ENCODE results near the gene DGKG.

The DGKG gene

GRCh38 chr3:186217820-186218164 is 144.2 kb downstream of the DGKG start:
- no peaks in the 10 kb centered on the region for H3K36me3 ChIP-seq
- no peaks in the 10 kb centered on the region for H3K27me3 ChIP-seq (ENCODE audit: insufficient read depth, low read depth, severe bottlenecking)
- no peak for TF ChIP-seq CTCF (IDR thresholded peaks at IDR 0.05; ENCODE audit: low read depth, low read length)
- no peak overlapping the region for H3K27ac ChIP-seq
- no peak for DNase-seq
- H3K9me3 ChIP-seq (ENCODE audit: severe bottlenecking): no peaks in the 10 kb centered on the region
- no peak overlapping the region for H3K4me3 ChIP-seq (ENCODE audit: low read depth, low read length)

- no peak for TF ChIP-seq CTCF (IDR thresholded peaks at IDR 0.05; ENCODE audit: low read depth, low read length)
- Histone ChIP-seq H3K27ac (no peak overlapping the region), H3K4me3 (ENCODE audit: low read depth, low read length) (no peak overlapping the region), H3K36me3 (no peaks in the 10 kb centered on the region), H3K9me3 (ENCODE audit: severe bottlenecking) (no peaks in the 10 kb centered on the region), H3K27me3 (ENCODE audit: insufficient read depth, low read depth, severe bottlenecking) (no peaks in the 10 kb centered on the region)
- no peak for DNase-seq
Measured at GRCh38 chr3:186216900-186217819, 144.9 kb downstream of the DGKG start.

GRCh38 chr3:186214670-186215069 is 147.4 kb downstream of the DGKG start:
- TF ChIP-seq CTCF (IDR thresholded peaks at IDR 0.05; ENCODE audit: low read depth, low read length): no peak
- Histone ChIP-seq H3K27me3 (ENCODE audit: insufficient read depth, low read depth, severe bottlenecking) (no peaks in the 10 kb centered on the region), H3K9me3 (ENCODE audit: severe bottlenecking) (no peaks in the 10 kb centered on the region), H3K36me3 (no peaks in the 10 kb centered on the region), H3K4me3 (ENCODE audit: low read depth, low read length) (no peak overlapping the region), H3K27ac (no peak overlapping the region)
- DNase-seq: no peak

- no peak overlapping the region for H3K4me3 ChIP-seq (ENCODE audit: low read depth, low read length)
- DNase-seq: no peak
- no peaks in the 10 kb centered on the region for H3K9me3 ChIP-seq (ENCODE audit: severe bottlenecking)
- no peak for TF ChIP-seq CTCF (IDR thresholded peaks at IDR 0.05; ENCODE audit: low read depth, low read length)
- H3K36me3 ChIP-seq: no peaks in the 10 kb centered on the region
- no peak overlapping the region for H3K27ac ChIP-seq
- H3K27me3 ChIP-seq (ENCODE audit: insufficient read depth, low read depth, severe bottlenecking): no peaks in the 10 kb centered on the region
Measured at GRCh38 chr3:186213946-186214345, 148.1 kb downstream of the DGKG start.

GRCh38 chr3:186212611-186213010 is 149.4 kb downstream of the DGKG start:
- Histone ChIP-seq H3K36me3 (no peaks in the 10 kb centered on the region), H3K27me3 (ENCODE audit: insufficient read depth, low read depth, severe bottlenecking) (no peaks in the 10 kb centered on the region), H3K9me3 (ENCODE audit: severe bottlenecking) (no peaks in the 10 kb centered on the region), H3K27ac (no peak overlapping the region), H3K4me3 (ENCODE audit: low read depth, low read length) (no peak overlapping the region)
- no peak for TF ChIP-seq CTCF (IDR thresholded peaks at IDR 0.05; ENCODE audit: low read depth, low read length)
- no peak for DNase-seq
